Limb (tissue), 2 donors: Measurements from ENCODE around the gene POLG2.
"Not testable (repeated sequence)": the region's sequence is repeated elsewhere in the genome, so short reads cannot be mapped to it uniquely, and the experiment has no call there.

Experiments
- DNase-seq, 2 donors: peaks; one replicate each; pipeline ENCODE4 v3.0.0-alpha.2; 2016; ENCODE audit errors: extremely low spot score in 2 of 2

Gene POLG2

DNA sequence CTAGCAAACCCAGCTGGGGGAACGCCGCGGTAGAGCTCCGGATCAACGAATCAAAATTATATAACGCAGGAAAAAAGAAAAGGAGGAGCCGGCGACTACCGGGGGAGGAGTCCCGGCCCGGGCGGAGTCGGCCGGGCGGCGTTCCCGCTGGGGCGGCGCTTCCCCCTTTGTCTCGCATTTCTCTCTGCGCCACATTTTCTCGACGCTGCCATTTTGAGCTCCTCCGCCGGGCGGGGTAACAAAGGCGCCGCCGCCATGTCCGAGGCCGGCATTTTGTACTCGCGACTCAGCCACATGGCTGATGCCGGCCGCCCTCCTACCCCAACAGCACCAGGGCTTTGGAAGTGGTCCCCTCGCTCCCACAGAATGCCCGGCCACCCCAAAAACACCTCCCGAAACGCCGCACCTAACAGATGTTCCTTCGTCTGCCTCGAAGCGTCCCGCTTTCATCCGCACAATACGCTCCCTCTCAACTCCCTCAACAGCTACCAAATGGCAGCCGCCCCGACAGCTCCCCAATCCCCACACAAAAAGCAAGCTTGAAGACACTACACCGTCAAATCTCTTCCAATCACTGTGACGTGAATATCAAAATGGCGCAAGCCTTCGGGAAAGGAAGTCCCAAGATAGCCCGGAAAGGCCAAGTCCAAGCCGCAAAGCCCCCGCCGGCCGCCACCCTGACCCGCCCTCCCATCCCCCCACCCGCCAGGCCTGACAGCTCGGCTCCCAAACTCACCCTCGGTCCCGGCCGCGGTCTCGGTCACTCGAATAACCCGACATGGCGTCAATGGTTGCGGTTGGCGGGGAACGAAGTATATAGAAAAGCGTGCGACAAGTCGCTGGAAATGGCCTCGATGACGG lies 8.7 kb upstream of the POLG2 start:
- DNase-seq, result peak; percentile 93 to 95

DNA sequence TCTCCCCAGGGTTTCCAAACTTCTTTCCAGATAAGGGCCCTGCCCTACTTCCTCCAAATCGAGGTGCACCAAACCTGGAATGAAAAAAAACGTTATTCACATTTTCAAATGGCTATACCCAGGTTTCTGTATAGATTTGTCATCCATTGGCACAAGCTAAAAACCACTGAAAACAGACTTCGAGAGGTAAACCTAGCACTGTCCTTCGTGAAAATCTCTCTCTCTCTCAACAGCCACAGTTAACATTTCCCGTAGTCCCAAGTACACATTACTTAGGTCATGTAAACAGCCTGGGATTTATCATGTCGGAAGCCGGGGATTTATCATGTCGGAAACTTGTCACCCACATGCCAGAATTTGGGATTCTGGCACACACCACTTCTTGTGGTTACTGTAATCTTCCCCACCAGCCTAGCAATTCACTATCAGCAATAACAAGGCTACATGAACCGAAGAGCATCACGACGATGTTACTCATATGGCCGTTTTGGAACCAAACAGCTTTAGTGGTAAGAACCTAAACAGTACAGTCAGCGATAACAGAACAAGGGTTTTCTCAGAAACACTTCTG lies 8.0 kb upstream of the POLG2 start:
- peak in 1 of 2 donors; percentile 15 for DNase-seq

DNA sequence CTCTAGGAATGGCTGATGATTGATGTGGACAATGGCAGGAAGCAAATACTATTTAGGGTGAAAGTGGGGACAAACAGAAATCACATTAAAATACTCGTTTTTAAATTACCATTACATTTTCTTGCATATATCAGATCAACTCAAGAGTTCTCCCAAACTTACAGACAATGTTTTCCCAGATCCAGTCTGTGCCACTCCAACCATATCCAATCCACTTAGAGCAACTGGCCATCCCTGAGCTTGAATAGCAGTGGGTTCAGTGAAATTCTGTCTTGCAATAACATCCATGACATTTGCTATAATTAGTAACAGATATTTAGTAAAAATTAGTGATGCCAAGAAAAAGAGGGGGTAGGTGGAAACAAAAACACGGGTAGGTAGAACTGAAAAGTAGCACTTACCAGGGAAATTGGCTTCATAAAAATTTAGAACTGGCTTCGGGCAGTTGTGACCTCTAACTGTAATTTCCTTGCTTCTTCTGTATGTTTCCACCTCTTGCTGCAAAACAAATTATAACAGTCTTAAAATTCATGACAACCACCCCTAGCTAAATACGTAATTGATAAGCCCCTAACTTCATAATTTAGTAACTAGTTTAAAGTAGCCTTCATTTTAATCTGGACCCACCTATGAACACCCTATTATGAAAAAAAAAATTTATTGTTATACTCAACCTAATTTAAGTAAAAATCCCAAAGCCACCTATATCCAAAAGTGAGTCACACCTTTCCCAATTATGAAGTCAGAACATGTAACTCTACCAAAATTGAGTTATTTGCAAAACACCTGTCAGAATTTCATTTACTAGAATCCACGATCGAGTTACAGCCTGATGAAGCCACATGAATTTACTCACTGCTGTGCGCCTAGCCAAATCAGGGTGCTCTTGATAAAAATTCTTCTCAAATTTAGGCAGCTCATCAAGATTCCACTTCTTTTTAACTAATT lies 7.2 kb upstream of the POLG2 start:
- no peak for DNase-seq

DNA sequence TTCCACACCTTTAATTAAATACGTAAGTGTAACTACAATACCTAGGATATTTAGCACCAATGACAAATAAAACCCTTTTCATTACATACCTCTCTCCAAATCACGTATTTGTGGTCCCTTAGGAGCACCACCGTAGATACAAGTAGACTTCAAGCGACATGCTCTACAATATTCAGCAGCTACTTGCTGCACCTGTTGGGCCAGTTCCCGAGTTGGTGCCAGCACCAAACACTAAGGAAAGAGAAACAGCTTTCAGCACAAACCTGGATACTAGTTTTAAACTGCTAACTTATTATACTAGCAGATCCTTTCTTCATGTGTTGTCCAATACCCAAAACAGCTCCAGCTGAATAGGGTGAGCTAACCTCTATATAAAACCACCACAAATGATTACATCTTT lies 6.5 kb upstream of the POLG2 start:
- no peak for DNase-seq

DNA sequence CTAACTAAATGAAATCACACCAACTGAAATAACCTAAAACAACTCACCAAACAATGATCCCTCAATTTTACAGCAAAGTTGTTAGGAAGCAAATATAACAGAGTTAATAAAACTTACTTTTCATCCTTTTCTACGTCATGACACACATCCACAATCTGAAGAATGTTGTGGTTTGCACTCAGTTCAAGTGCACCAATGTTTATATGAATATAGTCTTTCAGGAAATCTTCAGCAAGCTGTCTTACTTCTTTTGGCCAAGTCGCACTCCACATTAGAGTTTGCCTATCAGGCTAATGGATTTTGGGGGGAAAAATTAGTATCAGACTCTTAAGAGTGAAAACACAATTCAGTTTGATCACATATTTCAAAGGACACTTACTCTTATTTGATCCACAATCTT lies 6.0 kb upstream of the POLG2 start:
- DNase-seq, result no peak

DNA sequence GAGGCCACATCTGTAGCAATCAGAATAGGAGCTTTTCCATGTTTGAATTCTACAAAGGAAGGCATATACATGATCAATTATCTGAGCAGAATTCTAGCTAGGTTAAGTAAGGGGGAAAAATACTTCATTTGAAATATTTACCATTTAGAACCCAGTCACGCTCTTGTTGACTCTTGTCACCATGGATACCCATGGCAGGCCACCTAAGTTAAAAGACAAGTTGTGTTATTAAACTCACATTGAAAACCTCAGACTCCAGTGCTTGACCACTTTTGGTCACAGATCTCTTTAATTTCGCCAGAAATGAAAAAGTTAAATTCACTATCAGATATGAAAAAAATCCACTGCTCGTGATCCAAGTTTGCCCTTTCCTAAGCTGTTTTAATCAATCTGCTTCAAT lies 5.2 kb upstream of the POLG2 start:
- no peak for DNase-seq

DNA sequence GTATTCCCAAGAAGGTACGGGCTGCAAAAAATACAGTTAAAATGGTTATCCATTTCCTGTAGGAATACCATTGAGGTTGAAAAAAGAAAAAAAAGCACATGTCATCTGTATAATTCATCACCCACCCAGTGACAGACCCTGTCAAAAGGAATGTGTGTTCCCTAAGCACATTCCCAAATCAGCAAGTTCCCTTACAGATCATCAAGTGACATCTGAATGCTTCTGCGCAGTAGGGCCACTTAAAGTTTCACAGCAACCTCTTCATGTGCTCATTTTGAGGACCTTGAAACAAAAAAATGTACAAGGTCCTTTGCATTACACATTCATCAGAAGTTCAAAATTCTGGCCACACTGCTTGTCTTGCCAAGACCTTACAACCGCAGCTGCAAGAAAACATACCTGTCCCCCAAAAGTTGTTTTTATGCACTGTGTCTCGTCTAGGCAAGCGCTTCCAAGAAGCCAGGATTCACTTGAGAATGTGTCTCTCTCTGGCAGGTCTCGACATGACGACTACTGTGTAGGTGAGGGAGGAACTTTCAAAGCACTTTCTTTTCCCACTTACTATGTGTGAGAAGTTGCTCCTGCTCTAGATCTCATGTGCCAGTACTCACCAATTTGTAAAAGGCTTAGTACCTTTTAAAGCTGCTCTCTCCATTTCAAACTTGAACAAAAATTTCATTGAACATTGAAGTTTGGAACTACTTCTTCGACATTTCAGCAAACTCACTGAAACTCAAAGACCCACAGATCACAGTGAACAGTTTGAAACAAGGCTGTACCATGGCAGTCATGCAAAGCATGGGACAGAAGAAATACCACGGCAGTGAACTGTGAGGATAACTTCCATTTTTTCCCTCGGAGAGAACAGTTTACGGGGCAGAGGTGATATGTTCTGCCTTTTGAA lies 4.3 kb upstream of the POLG2 start:
- DNase-seq, result no peak

DNA sequence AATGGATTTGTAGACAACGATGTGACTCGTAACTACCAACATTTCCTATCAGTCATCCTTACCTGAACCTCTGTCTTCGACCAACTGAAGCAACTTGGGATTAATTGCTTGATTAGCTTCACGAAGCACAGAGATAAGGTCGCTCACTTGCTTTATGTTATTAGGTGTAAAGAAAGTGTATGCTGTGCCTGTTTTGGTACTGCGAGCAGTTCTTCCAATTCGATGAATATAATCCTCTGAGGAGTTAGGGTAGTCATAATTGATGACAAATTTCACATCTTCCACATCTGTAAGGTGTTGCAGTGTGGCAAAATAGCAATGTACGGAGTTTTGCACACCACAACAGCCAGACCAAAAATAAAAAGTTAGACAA lies 3.6 kb upstream of the POLG2 start:
- no peak for DNase-seq

DNA sequence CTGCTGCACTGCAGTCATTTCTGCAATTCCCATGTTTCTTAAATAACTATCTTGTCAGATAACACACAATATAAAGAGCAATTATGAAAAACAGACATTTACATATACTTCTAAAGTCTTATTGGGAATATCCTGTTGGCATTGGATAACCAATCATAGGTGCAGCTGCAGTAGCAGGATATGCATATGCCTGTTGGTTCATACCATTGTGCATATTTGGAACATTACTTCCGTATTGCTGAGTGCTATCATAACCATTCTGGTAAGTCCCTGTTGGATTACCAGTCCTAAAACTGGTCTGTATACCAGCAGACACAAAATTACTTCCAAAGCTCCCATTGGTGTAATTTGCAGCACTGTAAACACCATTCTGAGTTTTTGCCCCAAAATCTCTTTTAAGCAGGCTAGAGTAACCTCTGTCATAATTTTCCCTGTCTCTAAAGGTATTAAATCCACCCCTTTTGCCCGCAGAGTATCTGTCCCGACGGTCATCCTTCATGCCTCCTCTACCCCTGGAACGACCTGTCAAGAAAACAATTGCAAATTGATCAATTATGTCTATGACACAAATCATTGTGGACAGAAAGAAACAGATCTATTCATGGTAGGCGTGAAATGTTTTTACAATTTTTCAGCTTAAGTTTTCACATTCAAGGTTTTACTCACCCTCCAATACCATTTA lies 3.1 kb upstream of the POLG2 start:
- no peak for DNase-seq

DNA sequence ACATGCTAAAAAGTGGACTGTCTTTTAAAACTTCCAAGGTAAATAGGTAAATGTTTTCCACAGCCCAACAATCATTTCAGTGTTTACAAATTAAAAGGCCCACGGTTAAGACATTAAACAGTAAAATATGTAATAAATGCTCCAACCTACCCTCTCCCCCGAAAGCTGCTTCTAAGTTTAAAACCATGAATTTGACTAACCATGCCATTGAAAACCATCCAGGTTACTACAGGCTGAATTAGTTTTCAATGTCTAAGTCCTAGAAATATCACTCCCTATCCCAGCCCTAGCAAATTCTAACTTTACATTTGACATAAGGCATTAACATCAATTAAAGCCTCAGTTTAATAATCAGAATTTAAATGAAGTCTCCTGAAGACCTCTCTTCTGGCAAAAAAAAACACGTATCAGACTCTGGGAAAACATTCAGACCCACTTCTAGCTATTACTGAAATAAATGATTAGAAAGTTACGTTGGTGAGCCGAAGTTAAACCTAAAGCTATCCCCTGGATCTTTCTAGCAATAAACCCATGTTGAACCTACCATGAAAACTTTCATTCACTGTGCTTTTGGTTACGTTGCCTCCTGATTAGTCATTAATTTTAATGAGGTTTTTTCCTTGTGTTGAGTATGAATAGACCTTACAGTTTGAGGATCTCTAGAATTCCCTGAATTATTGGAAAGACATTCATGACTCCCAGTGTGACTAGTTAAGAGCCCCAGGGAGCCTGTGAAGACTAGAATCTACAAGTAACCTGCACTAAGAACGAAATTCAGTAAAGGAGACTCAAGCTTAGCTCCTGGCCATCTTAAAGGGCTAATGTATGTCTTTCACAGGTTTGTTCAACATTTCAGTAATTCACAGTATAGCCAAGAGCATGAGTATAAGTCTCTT lies 1.7 kb upstream of the POLG2 start:
- DNase-seq, result no peak

DNA sequence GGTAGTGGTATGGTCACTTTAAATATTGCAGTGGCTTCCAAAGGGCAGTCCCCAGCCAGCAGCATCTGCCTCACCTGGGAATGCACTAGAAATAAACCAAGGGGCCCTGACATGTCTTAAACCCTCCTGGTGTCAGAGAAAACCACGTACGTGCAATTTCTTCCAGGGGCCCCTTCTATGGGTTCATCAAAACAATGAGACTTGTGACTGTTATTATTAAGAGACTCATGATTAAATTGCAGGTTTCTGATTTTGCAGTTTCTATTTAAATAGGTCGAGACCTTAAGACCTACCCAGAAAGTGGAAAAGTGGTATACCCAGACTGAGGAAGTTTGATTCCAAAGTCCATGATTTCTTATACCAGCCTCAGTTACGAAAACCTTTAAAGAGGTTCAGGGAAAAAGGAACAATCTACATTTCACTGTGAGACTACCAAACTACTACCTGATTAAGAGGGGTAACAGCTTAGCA lies 746 bp upstream of the POLG2 start:
- no peak for DNase-seq

DNA sequence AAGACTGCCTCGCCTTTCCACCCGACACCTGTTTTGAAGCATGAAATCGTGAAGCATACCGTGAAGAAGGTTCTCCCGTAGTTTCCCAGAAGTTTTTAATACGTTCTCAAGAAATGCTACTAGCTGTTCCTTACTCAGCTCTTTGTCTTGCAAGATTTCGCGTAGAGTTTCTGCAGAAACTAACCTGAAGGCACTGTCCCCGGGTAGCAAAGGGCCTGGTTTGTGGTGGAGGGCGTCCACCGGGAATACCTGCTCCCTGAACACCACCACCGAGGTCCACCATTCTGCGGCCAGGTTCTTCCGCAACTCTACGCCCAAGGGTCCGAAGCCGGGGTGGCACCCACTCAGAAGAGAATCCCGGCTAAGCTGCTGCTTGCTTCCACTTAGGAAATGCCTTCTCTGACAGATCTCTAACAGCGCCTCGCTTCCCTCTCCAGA lies 487 bp downstream of the POLG2 start:
- no peak for DNase-seq

DNA sequence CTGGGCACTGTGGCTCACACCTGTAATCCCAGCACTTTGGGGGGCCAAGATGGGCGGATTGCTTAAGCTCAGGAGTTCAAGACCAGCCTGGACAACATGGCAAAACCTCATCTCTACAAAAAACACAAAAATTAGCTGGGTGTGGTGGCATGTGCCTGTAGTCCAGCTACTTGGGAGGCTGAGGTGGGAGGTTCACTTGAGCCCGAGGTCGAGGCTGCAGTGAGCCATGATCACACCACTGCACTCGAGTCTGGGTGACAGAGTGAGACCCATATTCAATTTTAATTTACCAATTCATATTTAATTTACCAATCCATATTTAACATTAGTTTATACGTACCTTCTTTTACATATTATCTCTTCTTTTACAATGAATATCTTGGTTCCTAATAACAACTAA lies 1.6 kb downstream of the POLG2 start:
- DNase-seq, result not testable (repeated sequence)

DNA sequence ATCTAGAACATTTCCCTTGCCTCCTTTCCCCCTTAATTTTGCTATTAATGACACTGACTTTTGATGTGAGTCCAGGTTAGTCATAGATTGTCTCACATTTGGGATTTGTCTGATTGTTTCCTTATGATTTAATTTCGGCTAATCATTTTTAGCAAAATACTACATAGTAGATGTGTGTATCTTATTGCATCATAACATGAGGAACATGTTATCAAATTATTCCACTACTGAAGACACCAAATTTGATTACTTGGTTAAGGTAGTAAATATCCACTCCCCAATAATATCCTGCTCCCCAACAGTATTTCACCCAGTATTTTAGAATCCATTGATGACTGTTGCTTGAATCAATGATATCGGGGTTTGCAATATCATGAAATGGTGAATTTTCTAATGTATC lies 2.7 kb downstream of the POLG2 start:
- DNase-seq, result no peak

DNA sequence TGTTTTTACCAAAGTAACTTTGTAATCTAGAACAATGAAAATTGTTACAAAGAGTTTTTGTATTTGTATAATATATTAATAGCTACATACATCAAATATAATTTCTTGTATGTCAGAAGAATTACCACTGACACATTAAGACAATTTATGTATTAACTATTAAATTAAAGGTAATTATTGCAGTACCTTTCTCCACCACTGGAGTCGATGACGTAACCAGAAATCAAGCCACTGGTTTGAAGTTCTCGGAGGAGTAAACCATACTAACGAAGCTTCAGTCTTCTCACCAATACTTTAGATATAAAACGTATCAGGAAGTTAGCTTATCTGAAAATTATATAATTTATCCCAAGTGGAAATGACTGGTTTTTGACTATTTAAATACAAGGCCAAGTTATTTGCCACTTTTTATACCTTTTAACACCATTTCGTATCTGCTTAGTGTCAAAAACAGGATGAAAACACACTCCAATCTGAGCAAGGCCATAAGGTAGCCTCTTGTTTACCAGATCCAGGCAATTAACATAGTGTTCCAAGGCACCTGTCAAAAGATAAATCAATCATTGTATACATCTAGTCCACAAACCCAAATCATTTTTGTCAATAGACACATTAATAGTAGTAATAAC lies 4.3 kb downstream of the POLG2 start:
- no peak for DNase-seq

DNA sequence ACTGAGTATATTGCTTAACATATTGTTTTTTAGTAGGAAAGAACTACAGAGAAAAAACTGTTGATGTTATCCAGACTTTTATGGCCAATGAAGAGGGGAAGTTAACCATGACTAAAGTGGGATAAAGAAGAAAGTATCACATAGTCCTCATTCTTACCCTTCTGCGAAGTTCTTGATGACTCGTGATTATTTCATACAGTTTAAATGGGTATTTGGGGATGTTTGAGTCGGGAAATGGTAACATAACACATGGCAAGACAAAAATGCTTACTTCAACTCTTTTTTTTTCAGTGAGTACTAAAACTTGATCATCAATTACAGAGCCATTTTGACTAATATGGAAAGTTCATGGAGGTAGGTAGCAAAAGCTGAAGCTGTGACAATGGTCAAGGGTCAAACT lies 4.9 kb downstream of the POLG2 start:
- DNase-seq, result no peak

DNA sequence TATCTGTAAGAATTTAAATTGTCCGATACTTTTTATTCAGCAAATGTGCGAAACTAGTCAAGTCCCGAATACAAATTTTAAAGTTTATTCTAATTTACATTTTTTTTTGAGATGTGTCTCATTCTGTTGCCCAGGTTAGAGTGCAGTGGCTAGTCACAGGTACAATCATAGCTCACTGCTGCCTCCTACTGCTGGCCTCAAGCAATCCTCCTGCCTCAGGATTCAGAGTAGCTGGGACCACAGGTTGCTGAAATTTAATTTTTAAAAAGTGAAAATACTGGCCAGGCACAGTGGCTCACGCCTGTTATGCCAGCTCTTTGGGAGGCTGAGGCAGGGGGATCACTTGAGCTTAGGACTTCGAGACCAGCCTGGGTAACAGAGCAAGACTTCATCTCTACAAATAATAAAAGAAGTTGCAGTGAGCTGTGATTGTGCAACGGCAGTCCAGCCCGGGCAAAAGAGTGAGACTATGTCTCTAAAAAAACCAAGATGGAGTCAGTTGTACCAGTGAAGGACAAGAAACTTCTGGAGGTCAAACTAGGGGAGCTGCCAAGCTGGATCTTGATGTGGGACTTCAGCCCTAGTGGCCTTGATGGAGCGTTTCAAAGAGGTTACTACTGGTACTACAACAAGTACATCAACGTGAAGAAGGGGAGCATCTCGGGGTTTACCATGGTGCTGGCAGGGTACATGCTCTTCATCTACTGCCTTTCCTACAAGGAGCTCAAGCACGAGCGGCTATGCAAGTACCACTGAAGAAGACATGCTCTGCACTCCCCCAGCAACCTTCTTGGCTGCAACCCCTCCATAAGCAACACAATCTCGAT lies 5.6 kb downstream of the POLG2 start:
- DNase-seq, result no peak

DNA sequence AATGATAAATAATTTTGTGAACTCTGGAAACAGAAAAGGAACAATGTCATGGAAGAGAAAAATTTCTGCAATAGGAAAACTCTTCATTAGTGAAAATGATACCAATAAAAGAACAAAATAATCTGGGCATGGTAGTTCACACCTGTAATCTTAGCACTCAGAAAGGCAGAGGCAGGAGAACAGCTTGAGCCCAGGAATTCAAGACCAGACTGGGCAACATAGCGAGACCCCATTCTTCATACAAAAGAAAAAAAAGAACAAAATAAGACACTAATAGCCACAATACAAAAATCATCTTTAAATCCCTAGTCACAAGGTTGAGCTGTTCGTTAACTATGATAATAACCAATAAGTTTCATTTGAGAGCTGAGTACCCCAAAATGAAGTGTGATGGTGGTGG lies 8.6 kb downstream of the POLG2 start:
- no peak for DNase-seq
